GM10266 (cell line): Measurements from ENCODE around the gene DNAJB7.

Experiments
- DNase-seq: peaks from one replicate; pipeline ENCODE4 v3.0.0; 2012; ENCODE audit errors: extremely low spot score
- CTCF ChIP-seq: IDR thresholded peaks from 2 replicates; pipeline ENCODE4 v1.5.1; 2012; ENCODE audit warnings: mild to moderate bottlenecking, low read depth; ENCODE audit not compliant: control insufficient read depth, insufficient read depth; ENCODE audit errors: missing control alignments

DNAJB7 gene

GRCh38 chr22:40862013-40862412, at the start of gene DNAJB7:
TSS of gene DNAJB7 (minus strand) at chr22:40862113. CDS start at chr22:40861994, 119 bp downstream.
- no peak for TF ChIP-seq CTCF
- no peak for DNase-seq

GRCh38 chr22:40908895-40909294, 47.0 kb upstream of the DNAJB7 start:
- no peak for DNase-seq
- no peak for TF ChIP-seq CTCF

GRCh38 chr22:40904101-40904500, 42.2 kb upstream of the DNAJB7 start:
- no peak for TF ChIP-seq CTCF
- DNase-seq: no peak

GRCh38 chr22:40898850-40899357, 37.0 kb upstream of the DNAJB7 start:
- peak; percentile 61 for TF ChIP-seq CTCF
- peak; percentile 60 for DNase-seq

GRCh38 chr22:40894417-40894816, 32.5 kb upstream of the DNAJB7 start:
- no peak for TF ChIP-seq CTCF
- DNase-seq: no peak

GRCh38 chr22:40890881-40891280, 29.0 kb upstream of the DNAJB7 start:
- no peak for DNase-seq

More at GRCh38 chr22:40890881-40891280, 29.0 kb upstream of the DNAJB7 start:
- TF ChIP-seq CTCF: no peak
